NCI-H146 treated with DMSO at 0.1 percent for 48 hours (cell line): ENCODE measurements around the gene SH3BP5.

Experiments
- DNase-seq: peaks from one replicate; lab custom pipeline; 2025; ENCODE audit not compliant: unreplicated experiment; lab: John Stamatoyannopoulos, UW

The SH3BP5 gene

GRCh38 chr3:15326673-15327072, 5.7 kb downstream of the SH3BP5 start:
- DNase-seq = no peak

- DNase-seq = no peak
These were observed 6.3 kb downstream of the SH3BP5 start for GRCh38 chr3:15326037-15326436.

GRCh38 chr3:15325228-15325627, 7.2 kb downstream of the SH3BP5 start:
- no peak for DNase-seq

GRCh38 chr3:15324379-15324808, 8.0 kb downstream of the SH3BP5 start:
- no peak for DNase-seq

GRCh38 chr3:15323063-15323462, 9.3 kb downstream of the SH3BP5 start:
- DNase-seq = no peak

GRCh38 chr3:15321349-15321748, 11.0 kb downstream of the SH3BP5 start:
- DNase-seq = no peak

GRCh38 chr3:15319575-15319974, 12.8 kb downstream of the SH3BP5 start:
- DNase-seq = no peak

- no peak for DNase-seq
These were observed 13.2 kb downstream of the SH3BP5 start for GRCh38 chr3:15319136-15319535.

- no peak for DNase-seq
These were observed 13.7 kb downstream of the SH3BP5 start for GRCh38 chr3:15318661-15319060.

GRCh38 chr3:15316998-15317435, 15.4 kb downstream of the SH3BP5 start:
- no peak for DNase-seq

- DNase-seq = no peak
These were observed 17.4 kb downstream of the SH3BP5 start for GRCh38 chr3:15315003-15315402.

GRCh38 chr3:15314276-15314675, 18.1 kb downstream of the SH3BP5 start:
- DNase-seq = no peak

GRCh38 chr3:15313461-15313860, 18.9 kb downstream of the SH3BP5 start:
- no peak for DNase-seq

- no peak for DNase-seq
These were observed 19.8 kb downstream of the SH3BP5 start for GRCh38 chr3:15312550-15312949.

GRCh38 chr3:15310491-15311370, 21.7 kb downstream of the SH3BP5 start:
- no peak for DNase-seq

GRCh38 chr3:15309662-15310335, 22.6 kb downstream of the SH3BP5 start:
- no peak for DNase-seq

GRCh38 chr3:15307580-15307979, 24.8 kb downstream of the SH3BP5 start:
- no peak for DNase-seq

GRCh38 chr3:15306979-15307359, 25.4 kb downstream of the SH3BP5 start:
- DNase-seq = no peak

- DNase-seq = no peak
These were observed 27.0 kb downstream of the SH3BP5 start for GRCh38 chr3:15305359-15305844.

- DNase-seq = no peak
These were observed 28.7 kb downstream of the SH3BP5 start for GRCh38 chr3:15303728-15304127.

GRCh38 chr3:15303216-15303615, 29.2 kb downstream of the SH3BP5 start:
- no peak for DNase-seq

- DNase-seq = no peak
These were observed 30.6 kb downstream of the SH3BP5 start for GRCh38 chr3:15301761-15302160.
